Activated T-helper 1 cell treated with anti-CD3 and anti-CD28 coated beads, Interleukin-2, amount 50 U/mL, for 16 hours (primary cell): Measurements from ENCODE around the gene TSC2.
"Not testable (repeated sequence)": the region's sequence is repeated elsewhere in the genome, so short reads cannot be mapped to it uniquely, and the experiment has no call there.

Source experiments
- DNase-seq, 2 donors: peaks; one replicate each; pipeline ENCODE4 v3.0.0-alpha.2; 2020; ENCODE audit warnings: low read depth in 1 of 2, low spot score in 1 of 2

TSC2 gene

DNA sequence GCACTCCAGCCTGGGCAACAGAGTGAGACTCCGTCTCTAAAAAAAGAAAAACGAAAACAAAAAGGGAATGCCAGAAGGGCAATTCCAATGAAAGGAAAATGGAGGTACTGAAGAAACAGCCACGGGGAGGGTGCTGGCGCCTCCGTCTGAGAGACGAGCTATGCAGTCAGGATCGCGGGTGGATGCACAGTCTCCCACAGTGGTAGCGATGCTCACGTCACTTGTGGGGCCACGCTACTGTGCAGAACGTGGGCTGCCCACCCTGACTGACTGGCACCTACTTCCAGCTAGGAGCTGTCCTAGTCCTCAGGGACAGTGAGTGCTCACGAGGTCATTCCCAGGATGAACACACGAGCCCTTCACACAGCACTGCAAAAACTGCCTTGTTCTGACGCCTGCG is 53.8 kb downstream of the TSC2 start:
- not testable (repeated sequence) for DNase-seq

GRCh38 chr16:2102471-2102870 is 54.7 kb downstream of the TSC2 start:
- no peak for DNase-seq

GRCh38 chr16:2104464-2104863 is 56.7 kb downstream of the TSC2 start:
- not testable (repeated sequence) for DNase-seq

GRCh38 chr16:2105291-2105690 is 57.5 kb downstream of the TSC2 start:
- not testable (repeated sequence) for DNase-seq

DNA sequence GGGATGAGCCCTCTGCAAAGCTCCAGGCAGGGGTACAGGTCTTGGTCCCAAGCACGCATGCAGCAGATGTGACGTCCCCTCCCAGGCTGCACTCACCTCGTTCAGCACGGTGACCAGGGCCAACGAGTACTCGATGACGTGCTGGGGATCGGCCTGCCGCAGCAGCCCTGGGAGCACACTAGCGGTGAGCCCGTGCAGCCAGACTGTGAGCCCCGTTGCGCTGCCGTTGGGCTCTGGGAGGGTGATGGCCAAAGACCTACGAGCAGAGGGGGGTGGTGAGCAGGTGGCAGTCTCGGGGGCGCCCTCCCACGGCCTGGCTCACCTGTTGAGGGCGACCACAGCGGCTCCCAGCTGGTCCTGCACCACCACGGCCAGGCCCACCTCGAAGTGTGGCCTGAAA is 58.0 kb downstream of the TSC2 start:
- not testable (repeated sequence) for DNase-seq

DNA sequence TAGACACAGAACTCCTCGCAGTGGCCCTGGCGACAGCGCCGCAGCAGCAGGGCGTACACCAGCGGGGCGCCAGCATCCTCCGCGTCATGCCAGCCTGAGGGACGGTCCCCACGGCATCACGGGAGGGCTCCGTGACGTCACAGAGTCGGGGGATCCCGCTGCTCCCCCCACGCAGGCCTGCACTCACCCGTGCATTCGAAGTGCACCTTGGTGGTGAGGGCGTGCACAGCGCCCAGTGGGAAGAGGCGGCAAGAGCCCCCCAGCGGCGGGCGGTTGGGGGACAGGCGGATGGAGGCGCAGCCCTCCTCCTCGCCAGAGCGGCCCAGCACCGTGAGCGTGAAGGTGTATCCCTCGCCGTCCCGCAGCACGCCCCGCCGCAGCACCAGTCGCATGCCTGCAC is 58.4 kb downstream of the TSC2 start:
- DNase-seq = not testable (repeated sequence)

DNA sequence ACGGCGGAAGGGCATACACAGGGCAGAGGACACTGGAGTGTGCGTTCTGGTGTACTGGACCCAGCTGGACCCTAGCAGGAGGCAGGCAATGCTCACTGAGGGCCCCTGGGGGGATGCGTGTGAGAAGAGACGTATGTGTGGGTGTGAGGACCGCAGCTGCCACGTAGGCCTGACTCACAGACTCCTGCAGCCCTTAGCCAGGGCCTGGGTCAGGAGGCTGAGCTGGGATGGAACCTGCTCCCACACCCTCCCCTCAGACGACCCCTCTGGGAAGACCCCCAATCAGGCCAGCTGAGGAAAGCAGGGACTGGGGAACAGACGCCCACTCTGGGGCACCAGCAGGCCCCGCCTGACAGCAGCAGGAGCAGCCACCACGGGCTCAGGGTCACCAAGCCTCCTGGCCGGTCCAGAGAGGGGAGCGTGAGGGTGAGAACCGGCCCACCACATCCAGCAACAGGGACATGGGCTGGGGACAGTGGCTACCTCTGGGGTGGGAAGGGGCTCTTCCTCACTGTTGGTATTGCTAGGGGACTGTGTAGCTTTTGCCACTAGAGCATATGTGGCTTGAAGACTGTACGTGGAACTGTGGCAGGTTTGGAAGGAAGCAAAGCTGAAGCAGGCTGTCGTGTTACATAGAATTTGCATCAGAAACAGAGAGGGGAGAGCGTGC is 59.5 kb downstream of the TSC2 start:
- not testable (repeated sequence) for DNase-seq

GRCh38 chr16:2107791-2108125 is 60.0 kb downstream of the TSC2 start:
- not testable (repeated sequence) for DNase-seq

GRCh38 chr16:2108446-2109270 is 60.9 kb downstream of the TSC2 start:
- DNase-seq = not testable (repeated sequence)

DNA sequence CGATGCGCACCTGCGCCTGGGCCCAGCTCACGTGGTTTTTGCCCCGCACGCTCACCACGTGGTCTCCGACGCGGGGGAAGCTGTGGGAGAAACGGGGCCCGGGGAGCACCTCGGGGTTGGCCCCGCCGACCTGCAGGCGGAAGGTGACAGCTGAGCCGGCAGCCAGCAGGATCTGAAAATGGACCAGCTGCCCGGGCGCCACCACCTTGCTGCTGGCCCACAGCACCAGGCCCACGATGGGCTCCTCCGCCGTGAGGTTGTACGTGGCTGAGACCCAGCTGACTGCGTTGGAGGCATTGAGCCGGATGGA is 61.4 kb downstream of the TSC2 start:
- DNase-seq = not testable (repeated sequence)

- not testable (repeated sequence) for DNase-seq
Measured at GRCh38 chr16:2109872-2110271, 62.1 kb downstream of the TSC2 start.

- DNase-seq = not testable (repeated sequence)
Measured at GRCh38 chr16:2110332-2111008, 62.7 kb downstream of the TSC2 start.

- DNase-seq = not testable (repeated sequence)
Measured at GRCh38 chr16:2111009-2111353, 63.2 kb downstream of the TSC2 start.

GRCh38 chr16:2111412-2112335 is 63.9 kb downstream of the TSC2 start:
- DNase-seq = not testable (repeated sequence)

GRCh38 chr16:2112539-2113106 is 64.8 kb downstream of the TSC2 start:
- not testable (repeated sequence) for DNase-seq

DNA sequence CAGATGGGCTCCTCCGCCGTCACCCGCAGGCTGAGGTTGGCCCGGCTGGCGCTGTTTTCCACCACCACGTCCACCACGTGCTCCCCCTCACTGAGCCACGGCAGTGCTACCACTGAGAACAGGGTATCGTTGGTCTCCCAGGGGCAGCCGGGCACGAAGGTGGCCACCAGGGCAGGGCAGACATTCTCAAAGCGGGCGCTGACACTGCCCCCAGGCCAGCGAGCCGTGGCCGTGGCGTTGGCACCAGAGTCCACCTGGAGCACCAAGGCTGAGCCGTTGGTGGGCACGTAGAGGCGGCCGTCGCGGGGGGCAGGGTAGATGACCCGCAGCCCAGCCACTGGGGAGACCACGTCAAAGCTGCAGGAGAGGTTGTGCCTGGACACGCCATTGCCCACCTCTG is 66.4 kb downstream of the TSC2 start:
- not testable (repeated sequence) for DNase-seq

- not testable (repeated sequence) for DNase-seq
Measured at GRCh38 chr16:2114885-2115590, 67.3 kb downstream of the TSC2 start.

DNA sequence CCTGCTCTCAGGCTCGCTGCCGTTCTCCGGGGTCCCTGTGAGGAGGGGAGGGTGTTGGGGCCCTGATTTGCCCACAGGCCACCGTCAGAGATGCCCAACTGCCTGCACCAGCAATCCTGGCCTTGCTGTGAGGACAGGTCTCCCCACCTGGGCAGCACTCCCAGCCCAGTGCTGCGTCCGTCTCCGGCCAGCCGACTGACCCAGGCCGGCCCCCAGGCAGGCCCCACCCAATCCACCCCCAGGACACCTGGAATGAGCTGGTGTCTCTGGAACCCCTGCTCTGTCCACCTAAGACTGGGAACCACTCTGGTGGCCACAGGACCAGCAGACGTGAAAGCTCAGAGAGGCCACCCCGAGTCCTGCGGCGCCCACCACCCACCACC is 67.8 kb downstream of the TSC2 start:
- DNase-seq = no peak

DNA sequence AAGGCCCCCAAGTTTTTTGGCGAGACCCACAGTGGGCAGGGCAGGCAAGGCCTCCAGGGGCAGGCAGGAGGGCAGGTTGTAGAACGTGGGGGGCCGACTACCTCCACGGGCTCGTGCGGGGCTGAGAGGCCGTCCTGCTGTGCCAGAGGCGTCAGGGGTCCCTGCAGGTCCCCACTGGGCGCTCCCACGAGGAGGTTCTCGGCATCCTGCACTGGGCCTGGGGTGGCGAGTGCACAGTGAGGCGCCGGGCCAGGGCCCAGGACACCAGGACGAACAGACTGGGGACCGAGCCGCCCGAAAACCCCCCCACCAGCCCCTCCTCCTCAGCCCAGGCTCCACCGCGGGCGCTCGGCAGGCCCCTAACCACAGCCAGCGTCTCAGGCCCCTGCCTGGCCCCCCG is 68.6 kb downstream of the TSC2 start:
- not testable (repeated sequence) for DNase-seq

- not testable (repeated sequence) for DNase-seq
Measured at GRCh38 chr16:2117341-2117740, 69.6 kb downstream of the TSC2 start.
